ENCODE results near the gene CFAP77.

- no peak for TF ChIP-seq CTCF (conservative IDR thresholded peaks at IDR 0.05; ENCODE audit: low read depth, low read length)
- no peak for TF ChIP-seq RFX5 (IDR thresholded peaks at IDR 0.05; ENCODE audit: low read depth, low read length)
- TF ChIP-seq SMC3 (IDR thresholded peaks at IDR 0.05; ENCODE audit: low read depth, low read length): no peak
- no peak for TF ChIP-seq POLR2A (IDR thresholded peaks at IDR 0.05; ENCODE audit: low read depth, low read length)
- TF ChIP-seq RAD21 (IDR thresholded peaks at IDR 0.05; ENCODE audit: low read length): no peak
- no peak for TF ChIP-seq NFE2L2 (IDR thresholded peaks at IDR 0.05; ENCODE audit: low read depth, low read length)
- TF ChIP-seq USF2 (IDR thresholded peaks at IDR 0.05; ENCODE audit: low read depth, low read length): no peak
- no peak for TF ChIP-seq CEBPB (IDR thresholded peaks at IDR 0.05; ENCODE audit: low read depth, low read length)
- no peak for TF ChIP-seq MXI1 (IDR thresholded peaks at IDR 0.05; ENCODE audit: borderline replicate concordance, low read depth, low read length)
Measured at GRCh38 chr9:132514011-132514744, 104.2 kb downstream of the CFAP77 start.
